Smooth muscle cell (in vitro differentiated cells): ENCODE results near the gene SECTM1. TPM values are rescaled to one million over a fixed set of nuclear protein-coding genes. Genes with fewer than 3 reads are reported as not detected.

ENCODE experiments used
- DNase-seq: peaks from one replicate; lab custom pipeline; 2025; ENCODE audit not compliant: unreplicated experiment; lab: John Stamatoyannopoulos, UW
- H2AFZ ChIP-seq: fragments of 200-600 bp; sonication (generic); 2 replicates; pipeline ENCODE4 v1.6.0; 2016; ENCODE audit warnings: antibody characterized with exemption, low read depth, mild to moderate bottlenecking
- H3F3A ChIP-seq: fragments of 200-600 bp; sonication (generic); 2 replicates; pipeline ENCODE4 v1.6.0; 2017; ENCODE audit warnings: antibody characterized with exemption, low read depth
- H3K27ac ChIP-seq: fragments of 200-600 bp; sonication (generic); 2 replicates; pipeline ENCODE4 v1.5.1; 2016; ENCODE audit warnings: low read depth, mild to moderate bottlenecking
- H3K27me3 ChIP-seq: fragments of 200-600 bp; sonication (generic); 2 replicates; pipeline ENCODE4 v1.6.1; 2016; ENCODE audit warnings: low read depth, mild to moderate bottlenecking
- H3K36me3 ChIP-seq: fragments of 200-600 bp; sonication (generic); 2 replicates; pipeline ENCODE4 v1.5.1; 2016; ENCODE audit warnings: low read depth
- H3K4me1 ChIP-seq: fragments of 200-600 bp; sonication (generic); 2 replicates; pipeline ENCODE4 v1.5.1; 2016; ENCODE audit warnings: low read depth
- H3K4me2 ChIP-seq: fragments of 200-600 bp; sonication (generic); 2 replicates; pipeline ENCODE4 v1.6.0; 2016; ENCODE audit warnings: mild to moderate bottlenecking
- H3K4me3 ChIP-seq: fragments of 200-600 bp; sonication (generic); 2 replicates; pipeline ENCODE4 v1.5.1; 2016; ENCODE audit warnings: mild to moderate bottlenecking
- H3K79me2 ChIP-seq: fragments of 200-600 bp; sonication (generic); 2 replicates; pipeline ENCODE4 v1.6.0; 2016; ENCODE audit warnings: low read depth, mild to moderate bottlenecking
- H3K9ac ChIP-seq: fragments of 200-600 bp; sonication (generic); 2 replicates; pipeline ENCODE4 v1.6.0; 2016; ENCODE audit warnings: low read depth
- H3K9me3 ChIP-seq: fragments of 200-600 bp; sonication (generic); replicated peaks from 2 replicates; pipeline ENCODE4 v1.5.1; 2016; ENCODE audit warnings: low read depth
- H4K20me1 ChIP-seq: fragments of 200-600 bp; sonication (generic); 2 replicates; pipeline ENCODE4 v1.6.0; 2016; ENCODE audit warnings: low read depth
- CTCF ChIP-seq: fragments of 200-600 bp; sonication (generic); IDR thresholded peaks from 2 replicates; pipeline ENCODE4 v1.5.1; 2017; ENCODE audit warnings: borderline replicate concordance, mild to moderate bottlenecking, antibody characterized with exemption; ENCODE audit not compliant: insufficient read depth, poor library complexity, severe bottlenecking
- WGBS: methylation state at CpG from one replicate; pipeline ENCODE4 v1.1.7; 2016; ENCODE audit warnings: low lambda C conversion rate; 5-methylcytosine and 5-hydroxymethylcytosine counted together
- polyA plus RNA-seq: library from polyadenylated mRNA; unstranded; fragments of >200 nt; fragmentation: Nextera tagmentation; extraction: Ambion mirVana; gene quantifications from 2 replicates; pipeline ENCODE4 v1.2.1, GENCODE V29; 2016
- total RNA-seq: library from RNA; depleted of rRNA; stranded (reverse); fragments of >200 nt; gene quantifications from 2 replicates; pipeline ENCODE4 v1.2.3, GENCODE V29; 2014

The SECTM1 gene
- total and polyA plus RNA-seq, 2 experiments from 2014 or later: 0.49 TPM; not detected in 1

- Histone ChIP-seq H3K27ac (no peak overlapping the region), H3K27me3 (no peaks in the 10 kb centered on the region), H3K4me2 (no peak overlapping the region), H3K9ac (no peak overlapping the region), H2AFZ (no peak overlapping the region), H4K20me1 (no peaks in the 10 kb centered on the region), H3F3A (no peaks in the 10 kb centered on the region), H3K79me2 (no peaks in the 10 kb centered on the region), H3K9me3 (no peaks in the 10 kb centered on the region), H3K36me3 (no peaks in the 10 kb centered on the region), H3K4me3 (no peak overlapping the region), H3K4me1 (no peaks in the 10 kb centered on the region)
- no peak for TF ChIP-seq CTCF
- 93% methylated on average over 12 of the region's 12 CpGs for WGBS
- DNase-seq: no peak
Measured at GRCh38 chr17:82301300-82301915, 32.2 kb downstream of the SECTM1 start.

- Histone ChIP-seq H3K27me3 (no peaks in the 10 kb centered on the region), H3K9ac (no peak overlapping the region), H3K4me2 (no peak overlapping the region), H4K20me1 (no peaks in the 10 kb centered on the region), H3K36me3 (no peaks in the 10 kb centered on the region), H3K9me3 (no peaks in the 10 kb centered on the region), H3F3A (no peaks in the 10 kb centered on the region), H3K4me3 (no peak overlapping the region), H3K4me1 (no peaks in the 10 kb centered on the region), H2AFZ (no peak overlapping the region), H3K27ac (no peak overlapping the region), H3K79me2 (no peaks in the 10 kb centered on the region)
- 64% methylated on average over 15 of the region's 21 CpGs for WGBS
- peak; percentile 68 for TF ChIP-seq CTCF
- peak; percentile 25 for DNase-seq
Measured at GRCh38 chr17:82300707-82301270, 32.8 kb downstream of the SECTM1 start.

- no peak for TF ChIP-seq CTCF
- Histone ChIP-seq H3F3A (no peaks in the 10 kb centered on the region), H2AFZ (no peak overlapping the region), H3K4me2 (no peak overlapping the region), H3K79me2 (no peaks in the 10 kb centered on the region), H3K9me3 (no peaks in the 10 kb centered on the region), H3K36me3 (no peaks in the 10 kb centered on the region), H4K20me1 (no peaks in the 10 kb centered on the region), H3K9ac (no peak overlapping the region), H3K4me3 (no peak overlapping the region), H3K27ac (no peak overlapping the region), H3K27me3 (no peaks in the 10 kb centered on the region), H3K4me1 (no peaks in the 10 kb centered on the region)
- 97% methylated on average over 13 of the region's 13 CpGs for WGBS
- no peak for DNase-seq
Measured at GRCh38 chr17:82300228-82300627, 33.3 kb downstream of the SECTM1 start.

GRCh38 chr17:82299452-82299851, 34.1 kb downstream of the SECTM1 start:
- Histone ChIP-seq H4K20me1 (no peaks in the 10 kb centered on the region), H3K4me2 (no peak overlapping the region)
- TF ChIP-seq CTCF: no peak

More at GRCh38 chr17:82299452-82299851, 34.1 kb downstream of the SECTM1 start:
- H3K9ac ChIP-seq: no peak overlapping the region
- no peaks in the 10 kb centered on the region for H3K79me2 ChIP-seq
- H3K27ac ChIP-seq: no peak overlapping the region
- H3K4me1 ChIP-seq: no peaks in the 10 kb centered on the region
- 84% methylated on average over 7 of the region's 10 CpGs for WGBS
- no peak overlapping the region for H3K4me3 ChIP-seq
- H3K36me3 ChIP-seq: no peaks in the 10 kb centered on the region
- H2AFZ ChIP-seq: no peak overlapping the region
- H3F3A ChIP-seq: no peaks in the 10 kb centered on the region
- H3K27me3 ChIP-seq: no peaks in the 10 kb centered on the region
- H3K9me3 ChIP-seq: no peaks in the 10 kb centered on the region
- DNase-seq: no peak
